Mammary epithelial cell (primary cell): ENCODE results near the gene FANCC.

Experiments used
- EZH2 ChIP-seq: IDR thresholded peaks from 2 replicates; pipeline ENCODE4 v1.6.1; 2012; ENCODE audit warnings: low read length, inconsistent platforms, borderline replicate concordance
- TF ChIP-seq, protein P1 (sequence below), 2 donors: IDR thresholded peaks in 1 of 2; conservative IDR thresholded peaks in 1 of 2; 2 replicates each; pipeline ENCODE4 v1.5.1; 2011 to 2012; ENCODE audit warnings: inconsistent platforms in 2 of 2, low read length in 2 of 2, mild to moderate bottlenecking in 2 of 2, control low read depth in 1 of 2, low read depth in 1 of 2; ENCODE audit not compliant: insufficient read depth in 1 of 2; ENCODE audit errors: extremely low read depth in 1 of 2

GRCh38 chr9:95084254-95084934 lies 233.1 kb downstream of the FANCC start:
- TF ChIP-seq, protein P1, sequence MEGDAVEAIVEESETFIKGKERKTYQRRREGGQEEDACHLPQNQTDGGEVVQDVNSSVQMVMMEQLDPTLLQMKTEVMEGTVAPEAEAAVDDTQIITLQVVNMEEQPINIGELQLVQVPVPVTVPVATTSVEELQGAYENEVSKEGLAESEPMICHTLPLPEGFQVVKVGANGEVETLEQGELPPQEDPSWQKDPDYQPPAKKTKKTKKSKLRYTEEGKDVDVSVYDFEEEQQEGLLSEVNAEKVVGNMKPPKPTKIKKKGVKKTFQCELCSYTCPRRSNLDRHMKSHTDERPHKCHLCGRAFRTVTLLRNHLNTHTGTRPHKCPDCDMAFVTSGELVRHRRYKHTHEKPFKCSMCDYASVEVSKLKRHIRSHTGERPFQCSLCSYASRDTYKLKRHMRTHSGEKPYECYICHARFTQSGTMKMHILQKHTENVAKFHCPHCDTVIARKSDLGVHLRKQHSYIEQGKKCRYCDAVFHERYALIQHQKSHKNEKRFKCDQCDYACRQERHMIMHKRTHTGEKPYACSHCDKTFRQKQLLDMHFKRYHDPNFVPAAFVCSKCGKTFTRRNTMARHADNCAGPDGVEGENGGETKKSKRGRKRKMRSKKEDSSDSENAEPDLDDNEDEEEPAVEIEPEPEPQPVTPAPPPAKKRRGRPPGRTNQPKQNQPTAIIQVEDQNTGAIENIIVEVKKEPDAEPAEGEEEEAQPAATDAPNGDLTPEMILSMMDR (conservative IDR thresholded peaks at IDR 0.05 in 1 of 2, IDR thresholded peaks at IDR 0.05 in 1 of 2; ENCODE audit: extremely low read depth in 1 of 2, insufficient read depth in 1 of 2, low read depth in 1 of 2, low read length in 2 of 2) = no peak
- no peak for TF ChIP-seq EZH2
